Tibial artery (tissue), 4 donors: ENCODE measurements around the gene AGAP3.

ENCODE experiments used
- DNase-seq, 2 donors: peaks; one replicate each; pipeline ENCODE4 v3.0.0-alpha.2; 2019
- H3K27ac ChIP-seq, 2 donors: fragments of 200-600 bp; sonication (generic) in 1 of 2; 1 replicate in 1 of 2; 2 replicates in 1 of 2; pipeline ENCODE4 v1.5.1; 2018 to 2019; ENCODE audit warnings: mild to moderate bottlenecking in 1 of 2
- H3K27me3 ChIP-seq, 2 donors: fragments of 200-600 bp; sonication (generic) in 1 of 2; one replicate each; pipeline versions ENCODE4 v1.5.1 to v1.6.0; 2016 to 2019
- H3K36me3 ChIP-seq, 3 donors: fragments of 200-600 bp; sonication (generic) in 2 of 3; one replicate each; pipeline ENCODE4 v1.5.1; 2016 to 2019; ENCODE audit warnings: mild to moderate bottlenecking in 2 of 3
- H3K4me1 ChIP-seq, 4 donors: fragments of 200-600 bp; sonication (generic) in 2 of 4; 1 replicate in 3 of 4; 2 replicates in 1 of 4; pipeline ENCODE4 v1.5.1; 2016 to 2019
- H3K4me3 ChIP-seq, 2 donors: fragments of 200-600 bp; sonication (generic) in 1 of 2; 1 replicate in 1 of 2; 2 replicates in 1 of 2; pipeline ENCODE4 v1.5.1; 2018 to 2019; ENCODE audit warnings: mild to moderate bottlenecking in 2 of 2
- H3K9me3 ChIP-seq, 3 donors: fragments of 200-600 bp; sonication (generic) in 1 of 3; one replicate each; pipeline ENCODE4 v1.5.1; 2016 to 2019
- CTCF ChIP-seq, 2 experiments: fragments of 200-600 bp in 1 of 2; fragments of 450-650 bp in 1 of 2; IDR thresholded peaks; one replicate each; pipeline ENCODE4 v1.5.1; 2017 to 2019; ENCODE audit warnings: antibody characterized with exemption in 2 of 2, mild to moderate bottlenecking in 1 of 2, moderate library complexity in 1 of 2
- intact Hi-C: fragments of 100-400 bp; cut with DNase I; formaldehyde crosslinking; loops from one replicate; pipeline ENCODE4 v1.15.0; 2023; ENCODE audit warnings: low total_unique reads

The AGAP3 gene

DNA sequence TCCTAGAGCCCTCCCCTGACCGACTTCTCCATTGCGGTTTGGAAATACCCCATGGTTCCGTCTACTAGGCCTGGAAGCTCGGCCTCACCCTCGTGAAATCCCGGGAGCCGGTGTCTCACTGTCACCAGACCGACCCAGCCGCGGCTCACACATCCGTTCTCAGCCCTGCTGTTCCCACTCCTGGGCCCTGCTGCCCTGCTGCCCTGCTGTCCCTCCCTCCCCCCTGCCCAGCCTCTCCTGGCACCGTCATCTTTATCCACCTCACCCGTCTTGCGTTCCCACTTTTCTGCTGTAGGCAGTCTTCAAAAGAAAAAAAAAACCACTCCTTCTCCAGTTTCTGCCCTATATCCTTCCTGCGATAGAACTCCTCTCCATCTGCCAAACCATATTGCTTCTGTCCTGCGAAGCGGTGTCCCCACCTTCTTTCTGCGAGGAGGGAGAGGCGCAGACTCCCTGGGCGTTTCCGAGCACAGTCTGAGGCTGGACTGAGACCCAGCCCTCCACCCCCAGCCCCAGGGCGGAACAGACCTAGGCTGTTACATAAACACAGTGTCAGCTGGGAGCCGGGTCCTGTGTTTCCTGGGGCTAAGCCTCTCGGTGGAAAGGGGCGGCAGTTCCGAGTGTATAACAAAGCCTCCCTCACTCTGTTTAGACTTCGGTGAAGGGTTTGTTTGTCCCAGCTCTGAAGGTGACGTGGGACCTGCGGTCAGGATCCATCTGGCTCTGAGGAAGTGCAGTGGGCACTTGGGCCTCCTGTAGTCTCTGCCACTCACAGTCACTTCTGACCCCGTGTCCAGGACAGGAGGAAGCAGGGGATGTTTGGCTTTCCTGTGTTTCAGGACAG lies 2.8 kb downstream of the AGAP3 start:
- Histone ChIP-seq H3K9me3 (no peaks in the 10 kb centered on the region), H3K36me3 (no peaks in the 10 kb centered on the region), H3K4me3 (peak overlapping the region; percentile 76 to 94), H3K27ac (peak overlapping the region; percentile 82 to 86), H3K4me1 (peaks cover 0 to 49% (median 27%) of the 10 kb centered on the region in 4 donors), H3K27me3 (no peaks in the 10 kb centered on the region)
- intact Hi-C loops: no loop called here
- DNase-seq: peak; percentile 87 to 88
- no peak for TF ChIP-seq CTCF (IDR thresholded peaks at IDR 0.05)

GRCh38 chr7:151089893-151090730 lies 3.8 kb downstream of the AGAP3 start:
- Histone ChIP-seq H3K27me3 (no peaks in the 10 kb centered on the region), H3K36me3 (no peaks in the 10 kb centered on the region), H3K4me1 (peaks cover 0 to 53% (median 26%) of the 10 kb centered on the region in 4 donors), H3K27ac (peak overlapping the region; percentile 39 to 82), H3K4me3 (no peak overlapping the region), H3K9me3 (no peaks in the 10 kb centered on the region)
- intact Hi-C loops: no loop called here
- DNase-seq: no peak
- TF ChIP-seq CTCF (IDR thresholded peaks at IDR 0.05): no peak

- intact Hi-C loops: no loop called here
- peaks cover 0 to 44% (median 19%) of the 10 kb centered on the region in 4 donors for H3K4me1 ChIP-seq
- no peaks in the 10 kb centered on the region for H3K9me3 ChIP-seq
- no peak overlapping the region for H3K4me3 ChIP-seq
- no peaks in the 10 kb centered on the region for H3K36me3 ChIP-seq
- DNase-seq: no peak
- no peak overlapping the region for H3K27ac ChIP-seq
- TF ChIP-seq CTCF (IDR thresholded peaks at IDR 0.05): no peak
- no peaks in the 10 kb centered on the region for H3K27me3 ChIP-seq
These were observed 4.7 kb downstream of the AGAP3 start for GRCh38 chr7:151091003-151091402.

- Histone ChIP-seq H3K4me3 (no peak overlapping the region), H3K27me3 (no peaks in the 10 kb centered on the region), H3K36me3 (no peaks in the 10 kb centered on the region), H3K27ac (no peak overlapping the region), H3K4me1 (peaks cover 0 to 44% (median 19%) of the 10 kb centered on the region in 4 donors), H3K9me3 (no peaks in the 10 kb centered on the region)
- TF ChIP-seq CTCF (IDR thresholded peaks at IDR 0.05): no peak
- no peak for DNase-seq
- intact Hi-C loops: no loop called here
These were observed 5.2 kb downstream of the AGAP3 start for GRCh38 chr7:151091431-151091830.

- Histone ChIP-seq H3K9me3 (no peaks in the 10 kb centered on the region), H3K4me1 (peaks cover 0 to 44% (median 19%) of the 10 kb centered on the region in 4 donors), H3K4me3 (no peak overlapping the region), H3K27me3 (no peaks in the 10 kb centered on the region), H3K27ac (no peak overlapping the region), H3K36me3 (no peaks in the 10 kb centered on the region)
- no peak for TF ChIP-seq CTCF (IDR thresholded peaks at IDR 0.05)
- intact Hi-C loops: no loop called here
- no peak for DNase-seq
These were observed 5.7 kb downstream of the AGAP3 start for GRCh38 chr7:151091988-151092387.
